ENCODE results near the gene PROC.

The PROC gene

DNA sequence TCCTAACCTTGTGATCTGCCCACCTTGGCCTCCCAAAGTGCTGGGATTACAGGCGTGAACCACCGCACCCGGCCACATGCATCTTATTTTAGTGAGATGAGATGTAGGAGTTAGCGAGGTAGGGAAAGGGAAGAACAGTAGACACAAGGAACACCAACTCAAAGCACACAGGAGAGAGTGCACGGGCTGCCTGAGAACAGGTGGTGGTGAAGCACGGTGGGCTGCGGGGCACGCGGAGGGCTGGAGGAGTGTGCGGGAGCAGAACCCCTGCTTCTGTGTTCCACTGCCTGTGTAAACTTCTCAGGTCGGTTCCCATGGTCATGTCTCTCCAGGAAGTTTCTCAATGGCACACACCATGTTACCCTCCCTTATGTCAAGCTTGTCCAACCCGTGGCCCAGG lies 38.7 kb downstream of the PROC start:
- DNase-seq (ENCODE audit: low read depth in 2 of 2) = no peak

DNA sequence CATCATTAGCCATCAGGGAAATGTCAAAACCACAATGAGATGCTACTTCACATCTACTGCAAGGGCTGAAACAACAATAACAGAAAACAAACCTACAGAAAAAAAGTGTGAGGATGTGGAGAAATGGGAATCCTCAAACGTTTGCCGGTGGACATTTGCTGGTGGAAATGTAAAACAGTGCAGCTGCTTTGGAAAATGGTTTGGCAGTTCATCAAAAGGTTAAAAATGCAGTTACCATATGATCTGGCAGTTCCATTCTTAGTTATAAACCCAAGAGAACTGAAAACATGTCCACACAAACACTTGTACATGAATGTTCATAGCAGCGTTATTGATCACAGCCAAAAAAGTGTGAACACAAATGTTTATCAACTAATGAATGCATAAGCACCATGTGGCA lies 44.2 kb downstream of the PROC start:
- DNase-seq (ENCODE audit: low read depth in 2 of 2) = no peak

- DNase-seq (ENCODE audit: low read depth in 2 of 2) = no peak
These were observed 45.1 kb downstream of the PROC start for GRCh38 chr2:127463155-127463991.

DNA sequence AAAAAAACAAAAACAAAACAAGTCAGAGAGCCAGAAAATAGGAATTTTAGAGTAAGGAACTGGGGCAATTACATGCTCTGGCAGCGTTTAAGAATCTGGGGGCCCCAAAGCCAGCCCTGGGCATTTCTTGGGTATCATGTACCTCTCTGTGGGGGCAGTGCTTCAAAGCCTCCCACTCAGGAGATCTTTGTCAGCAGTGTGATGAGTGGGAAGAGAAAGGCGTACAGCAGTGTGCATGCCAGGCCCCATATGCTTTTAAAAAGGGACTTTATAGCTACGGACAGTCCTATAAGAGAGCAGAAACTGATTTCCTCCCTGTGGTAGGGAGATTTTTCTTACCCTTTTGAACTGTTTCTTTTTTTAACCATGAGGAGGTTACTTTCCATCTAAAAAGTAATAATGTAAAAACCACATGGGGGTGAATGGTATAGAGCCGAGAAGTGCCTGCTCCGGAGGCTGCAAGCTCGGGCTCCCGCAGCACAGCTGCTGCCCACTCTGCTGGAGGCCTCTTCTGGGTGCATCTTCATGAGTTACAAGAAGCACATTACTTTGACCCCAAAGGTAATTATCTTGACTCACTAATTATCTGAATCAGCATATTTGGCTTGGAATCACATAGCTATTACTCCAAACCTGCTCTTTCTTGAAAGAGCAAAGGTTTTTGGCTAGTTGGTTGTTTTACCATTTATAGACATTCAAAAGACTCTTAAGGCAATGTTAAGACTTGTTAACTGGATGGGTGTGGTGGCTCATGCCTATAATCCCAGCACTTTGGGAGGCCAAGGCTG lies 46.4 kb downstream of the PROC start:
- DNase-seq (ENCODE audit: low read depth in 2 of 2) = no peak

DNA sequence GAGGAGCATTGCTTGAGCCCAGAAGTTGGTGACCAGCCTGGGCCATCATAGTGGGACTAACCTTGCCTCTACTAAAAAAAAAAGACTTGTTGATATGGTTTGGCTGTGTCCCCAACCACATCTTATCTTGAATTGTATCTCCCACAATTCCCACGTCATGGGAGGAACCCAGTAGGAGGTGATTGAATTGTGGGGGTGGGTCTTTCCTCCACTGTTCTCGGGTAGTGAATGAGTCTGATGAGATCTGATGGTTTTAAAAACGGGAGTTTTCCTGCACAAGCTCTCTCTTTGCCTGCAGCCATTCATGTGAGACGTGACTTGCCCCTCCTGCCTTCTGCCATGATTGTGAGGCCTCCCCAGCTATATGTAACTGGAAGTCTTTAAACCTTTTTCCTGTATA lies 47.0 kb downstream of the PROC start:
- no peak for DNase-seq (ENCODE audit: low read depth in 2 of 2)

DNA sequence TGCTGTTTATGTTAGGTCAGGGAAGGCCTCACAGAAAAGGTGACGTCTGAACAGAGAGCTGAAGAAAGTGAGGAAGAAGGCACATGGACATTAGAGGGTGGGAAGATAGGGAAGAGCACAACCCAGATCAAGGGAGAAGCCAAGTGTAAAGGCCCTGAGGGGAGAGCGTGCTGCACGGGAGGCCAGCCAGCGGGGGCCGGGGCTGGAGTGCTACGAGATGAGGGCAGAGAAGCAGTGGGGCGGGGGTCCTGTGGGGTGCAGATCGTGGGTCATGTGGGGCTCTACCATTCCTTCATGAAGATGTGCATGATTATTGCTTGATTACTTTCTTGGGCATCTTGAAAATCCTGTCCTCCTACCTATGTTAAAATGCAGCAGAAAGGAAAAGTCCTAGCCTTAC lies 50.8 kb downstream of the PROC start:
- no peak for DNase-seq (ENCODE audit: low read depth in 2 of 2)

DNA sequence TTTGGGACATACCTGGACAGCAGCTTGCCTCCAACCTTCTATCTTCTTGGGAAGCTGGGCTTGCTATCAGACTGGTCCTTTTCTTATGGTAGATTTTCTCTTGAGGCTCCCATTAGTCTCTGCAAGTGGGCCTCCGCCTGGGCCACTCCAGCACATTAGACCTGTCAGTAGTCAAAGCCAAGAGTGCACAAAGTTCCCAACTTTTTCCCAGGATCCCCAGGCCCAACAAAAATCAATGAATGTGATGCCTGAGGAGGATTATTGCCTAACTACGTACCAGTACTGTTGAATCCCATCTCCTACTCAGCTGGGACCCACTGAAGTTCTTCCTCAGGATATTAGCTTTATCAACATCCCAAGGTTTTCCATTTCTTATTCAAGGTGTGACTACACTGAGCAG lies 51.7 kb downstream of the PROC start:
- no peak for DNase-seq (ENCODE audit: low read depth in 2 of 2)

DNA sequence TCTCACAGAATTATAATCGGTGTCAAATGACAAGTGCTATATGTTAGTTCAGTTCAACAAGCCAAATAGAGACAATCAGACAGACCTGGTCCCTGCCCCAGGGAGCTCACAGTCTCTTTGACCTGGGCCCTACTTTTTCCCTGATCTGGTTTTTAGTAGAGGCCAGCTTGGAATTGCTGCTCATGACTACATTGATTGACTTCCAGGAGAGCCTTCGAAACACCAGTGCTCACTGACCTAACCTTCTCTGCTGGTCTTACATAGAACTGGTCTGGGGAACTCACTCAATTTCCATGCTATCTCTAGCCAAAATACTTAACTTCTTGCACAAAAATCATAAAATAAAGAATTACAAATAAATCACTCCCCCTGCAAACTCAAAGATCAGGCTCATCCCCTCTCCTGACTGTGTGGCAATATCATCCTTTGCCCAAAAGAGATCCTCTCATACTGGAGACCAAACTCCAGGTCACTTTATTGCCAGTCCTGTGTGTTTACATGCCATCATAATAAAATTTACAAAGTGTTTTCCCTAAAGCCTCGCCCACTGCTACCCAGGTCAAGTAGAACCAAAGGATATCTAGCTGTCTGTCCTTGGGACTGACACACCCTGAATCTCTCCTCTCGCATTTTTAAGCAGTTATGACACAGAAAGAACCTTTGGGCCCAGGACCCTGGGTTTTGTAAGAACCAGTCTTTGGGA lies 53.2 kb downstream of the PROC start:
- DNase-seq (ENCODE audit: low read depth in 2 of 2) = no peak

DNA sequence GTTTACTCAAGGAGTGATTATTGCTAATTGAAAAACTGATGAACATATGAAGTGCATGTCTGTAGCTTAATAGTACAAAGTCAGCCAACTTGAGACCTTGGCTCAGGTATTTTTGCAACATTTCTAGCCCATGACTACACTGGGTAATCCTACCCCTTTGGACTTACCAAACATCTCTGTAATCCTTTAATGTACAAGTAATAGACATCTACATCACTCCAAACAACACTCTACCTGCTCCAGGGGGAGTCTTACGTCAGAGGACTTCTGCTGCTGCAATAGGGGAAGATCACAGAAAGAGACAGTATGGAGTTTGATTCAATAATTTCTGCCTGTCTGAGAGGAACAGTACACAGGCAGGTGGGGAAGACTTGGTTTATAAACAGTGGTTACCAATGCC lies 54.0 kb downstream of the PROC start:
- no peak for DNase-seq (ENCODE audit: low read depth in 2 of 2)

DNA sequence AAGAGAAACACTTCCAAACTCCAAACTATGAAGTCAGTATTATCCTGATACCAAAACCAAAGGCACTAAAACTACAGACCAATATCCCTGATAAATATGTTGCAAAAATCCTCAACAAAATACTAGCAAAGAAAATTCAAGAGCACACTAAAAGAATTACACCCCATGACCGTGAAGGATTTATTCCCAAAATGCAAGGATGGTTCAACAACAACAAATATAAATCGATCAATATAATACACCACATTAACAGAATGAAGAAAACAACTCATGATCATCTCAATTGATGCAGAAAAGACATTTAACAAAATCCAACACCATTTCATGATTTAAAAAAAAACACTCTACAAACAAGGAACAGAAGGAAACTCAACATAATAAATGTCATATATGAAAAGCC lies 57.6 kb downstream of the PROC start:
- no peak for DNase-seq (ENCODE audit: low read depth in 2 of 2)
